Activated T-cell treated with anti-CD3 and anti-CD28 coated beads, Interleukin-2, amount 50 U/mL, for 72 hours (primary cell): ENCODE data around the gene CDK6. TPM values are rescaled to one million over a fixed set of nuclear protein-coding genes. Genes with fewer than 3 reads are reported as not detected.
"Not testable (repeated sequence)": the region's sequence is repeated elsewhere in the genome, so short reads cannot be mapped to it uniquely, and the experiment has no call there.

ENCODE experiments used
- ATAC-seq, 2 donors: fragments of 150-1000 bp; cut with Tn5 transposase; replicated peaks in 1 of 2; 2 replicates each; pipeline ENCODE4 v1.10.0; 2021; ENCODE audit warnings: moderate library complexity in 2 of 2, mild to moderate bottlenecking in 1 of 2
- DNase-seq, 2 donors: peaks; one replicate each; pipeline ENCODE4 v3.0.0; 2021 to 2022; ENCODE audit warnings: mixed read lengths in 1 of 2
- H3K27ac Mint-ChIP-seq: one replicate; pipeline ENCODE4 v1.8.0; 2022; ENCODE audit warnings: mild to moderate bottlenecking, moderate library complexity, mixed read lengths
- H3K27me3 Mint-ChIP-seq: one replicate; pipeline ENCODE4 v1.8.0; 2022; ENCODE audit warnings: low read depth, mixed read lengths
- H3K36me3 Mint-ChIP-seq, 2 donors: one replicate each; pipeline ENCODE4 v1.8.0; 2022; ENCODE audit warnings: mixed read lengths in 2 of 2, mild to moderate bottlenecking in 1 of 2; ENCODE audit not compliant: insufficient read depth in 2 of 2
- H3K4me1 Mint-ChIP-seq: one replicate; pipeline ENCODE4 v1.8.0; 2022; ENCODE audit warnings: low read depth, mixed read lengths
- H3K4me3 Mint-ChIP-seq, 2 donors: one replicate each; pipeline ENCODE4 v1.8.0; 2022; ENCODE audit warnings: mild to moderate bottlenecking in 2 of 2, mixed read lengths in 2 of 2, moderate library complexity in 2 of 2
- H3K9me3 Mint-ChIP-seq, 2 donors: one replicate each; pipeline ENCODE4 v1.8.0; 2022; ENCODE audit warnings: mixed read lengths in 2 of 2
- total RNA-seq, 2 donors: library from RNA; stranded (reverse); gene quantifications; one replicate each; pipeline ENCODE4 v1.2.3, GENCODE V29; 2022

Gene CDK6
- total RNA-seq, 2 donors from 2014 or later, result 213 to 256 TPM

- Mint-ChIP-seq H3K27me3 (no peaks in the 10 kb centered on the region), H3K36me3 (peaks cover 5 to 20% of the 10 kb centered on the region in 2 donors), H3K27ac (peak overlapping the region; percentile 92), H3K4me3 (no peak overlapping the region), H3K9me3 (no peaks in the 10 kb centered on the region), H3K4me1 (peaks cover 38% of the 10 kb centered on the region)
- DNase-seq, result no peak
- ATAC-seq, result no peak
These were observed 227.7 kb downstream of the CDK6 start for GRCh38 chr7:92608380-92609322.

GRCh38 chr7:92606985-92607384, 229.4 kb downstream of the CDK6 start:
- Mint-ChIP-seq H3K4me1 (peaks cover 22% of the 10 kb centered on the region), H3K36me3 (peaks cover 3 to 8% of the 10 kb centered on the region in 2 donors), H3K9me3 (no peaks in the 10 kb centered on the region), H3K4me3 (no peak overlapping the region), H3K27me3 (no peaks in the 10 kb centered on the region), H3K27ac (no peak overlapping the region)
- no peak for DNase-seq
- no peak for ATAC-seq

- not testable (repeated sequence) for H3K9me3 Mint-ChIP-seq, ATAC-seq, H3K4me1 Mint-ChIP-seq, DNase-seq, H3K36me3 Mint-ChIP-seq, H3K27me3 Mint-ChIP-seq, H3K4me3 Mint-ChIP-seq, H3K27ac Mint-ChIP-seq
These were observed 231.9 kb downstream of the CDK6 start for GRCh38 chr7:92604517-92604916.

DNA sequence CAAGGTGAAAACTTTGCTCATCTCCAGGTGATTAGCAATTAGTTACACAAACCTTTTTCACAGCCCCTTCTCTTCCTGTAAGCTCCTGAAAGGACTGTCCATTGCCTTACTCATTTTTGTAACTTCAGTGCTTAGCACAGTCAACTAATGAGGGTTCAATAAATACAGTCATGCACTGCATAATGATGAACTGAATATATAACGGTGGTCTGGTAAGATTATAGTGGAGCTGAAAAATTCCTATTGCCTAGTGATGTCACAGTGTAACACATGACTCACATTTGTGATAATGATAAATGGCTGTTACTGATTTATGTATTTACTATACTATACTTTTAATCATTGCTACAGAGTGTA, 233.3 kb downstream of the CDK6 start:
- Mint-ChIP-seq H3K9me3 (no peaks in the 10 kb centered on the region), H3K27me3 (no peaks in the 10 kb centered on the region), H3K4me3 (no peak overlapping the region), H3K36me3 (peaks cover 2 to 4% of the 10 kb centered on the region in 2 donors), H3K27ac (no peak overlapping the region), H3K4me1 (no peaks in the 10 kb centered on the region)
- ATAC-seq (no peak), DNase-seq (no peak)

GRCh38 chr7:92602352-92603088, 233.9 kb downstream of the CDK6 start:
- H3K27ac Mint-ChIP-seq, result peak overlapping the region; percentile 29
- H3K4me1 Mint-ChIP-seq, result no peaks in the 10 kb centered on the region
- ATAC-seq (no peak), DNase-seq (no peak)
- H3K36me3 Mint-ChIP-seq, result peaks cover 2 to 3% of the 10 kb centered on the region in 2 donors
- H3K4me3 Mint-ChIP-seq, result no peak overlapping the region
- no peaks in the 10 kb centered on the region for H3K9me3 Mint-ChIP-seq
- H3K27me3 Mint-ChIP-seq, result no peaks in the 10 kb centered on the region

- H3K27ac Mint-ChIP-seq, result no peak overlapping the region
- DNase-seq (peak; percentile 43 to 51), ATAC-seq (peak; percentile 86)
- H3K9me3 Mint-ChIP-seq, result no peaks in the 10 kb centered on the region
- no peaks in the 10 kb centered on the region for H3K27me3 Mint-ChIP-seq
- no peaks in the 10 kb centered on the region for H3K36me3 Mint-ChIP-seq
- H3K4me3 Mint-ChIP-seq, result no peak overlapping the region
- peaks cover 4% of the 10 kb centered on the region for H3K4me1 Mint-ChIP-seq
These were observed 237.9 kb downstream of the CDK6 start for GRCh38 chr7:92598310-92598981.

- Mint-ChIP-seq H3K4me1 (peaks cover 18% of the 10 kb centered on the region), H3K27ac (peak overlapping the region; percentile 44), H3K36me3 (no peaks in the 10 kb centered on the region), H3K9me3 (no peaks in the 10 kb centered on the region), H3K4me3 (no peak overlapping the region), H3K27me3 (peaks cover 16% of the 10 kb centered on the region)
- DNase-seq, result no peak
- ATAC-seq, result no peak
These were observed 241.1 kb downstream of the CDK6 start for GRCh38 chr7:92595281-92595680.

DNA sequence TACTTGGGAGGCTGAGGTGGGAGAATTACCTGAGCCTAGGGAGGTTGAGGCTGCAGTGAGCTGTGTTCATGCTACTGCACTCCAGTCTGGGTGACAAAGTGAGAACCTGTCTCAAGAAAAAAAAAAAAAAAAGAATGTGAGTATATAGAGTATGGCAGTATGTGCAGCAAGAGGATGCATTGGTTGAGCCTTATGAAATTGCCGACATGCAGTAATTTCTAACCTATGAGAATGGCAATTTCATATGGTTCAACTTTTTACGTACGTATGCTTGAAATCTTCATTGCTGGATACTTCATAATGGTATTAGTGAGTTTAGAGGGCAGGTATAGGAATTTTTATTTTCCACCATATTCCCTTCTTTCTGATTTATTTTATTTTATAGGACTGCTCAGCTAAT, 241.6 kb downstream of the CDK6 start:
- ATAC-seq (no peak), DNase-seq (no peak)
- no peaks in the 10 kb centered on the region for H3K36me3 Mint-ChIP-seq
- H3K4me3 Mint-ChIP-seq, result no peak overlapping the region
- peak overlapping the region; percentile 44 for H3K27ac Mint-ChIP-seq
- H3K9me3 Mint-ChIP-seq, result no peaks in the 10 kb centered on the region
- peaks cover 16% of the 10 kb centered on the region for H3K27me3 Mint-ChIP-seq
- peaks cover 18% of the 10 kb centered on the region for H3K4me1 Mint-ChIP-seq

- H3K4me1 Mint-ChIP-seq, result peaks cover 56% of the 10 kb centered on the region
- ATAC-seq (no peak), DNase-seq (no peak)
- H3K9me3 Mint-ChIP-seq, result no peaks in the 10 kb centered on the region
- no peak overlapping the region for H3K27ac Mint-ChIP-seq
- H3K36me3 Mint-ChIP-seq, result peaks cover 9 to 14% of the 10 kb centered on the region in 2 donors
- peaks cover 16% of the 10 kb centered on the region for H3K27me3 Mint-ChIP-seq
- peak overlapping the region; percentile 72 to 91 for H3K4me3 Mint-ChIP-seq
These were observed 245.6 kb downstream of the CDK6 start for GRCh38 chr7:92590711-92591310.

DNA sequence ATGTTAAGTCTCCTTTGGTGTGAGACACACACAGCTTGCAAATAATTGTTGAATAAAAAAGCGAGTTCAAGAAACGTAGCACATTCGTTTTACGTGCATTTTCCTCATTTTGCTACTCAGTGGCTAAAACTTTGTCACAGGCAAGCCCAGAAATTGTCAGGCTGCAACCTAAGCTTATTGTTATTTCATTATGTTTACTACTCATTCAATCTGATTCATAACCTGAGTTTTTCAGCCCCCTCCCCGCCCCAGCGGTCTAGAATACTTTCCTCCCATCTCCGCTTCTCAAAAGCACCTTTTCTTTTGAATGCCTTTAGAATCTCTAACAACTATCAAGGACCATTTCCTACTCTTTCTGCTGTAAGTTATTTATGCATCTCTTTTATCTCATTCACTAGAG, 247.3 kb downstream of the CDK6 start:
- ATAC-seq, result no peak
- peak; percentile 38 to 39 for DNase-seq
- Mint-ChIP-seq H3K4me1 (peaks cover 66% of the 10 kb centered on the region), H3K4me3 (peak overlapping the region; percentile 91 to 99), H3K9me3 (no peaks in the 10 kb centered on the region), H3K27me3 (peaks cover 16% of the 10 kb centered on the region), H3K36me3 (peaks cover 9 to 16% of the 10 kb centered on the region in 2 donors), H3K27ac (peak overlapping the region; percentile 98)

DNA sequence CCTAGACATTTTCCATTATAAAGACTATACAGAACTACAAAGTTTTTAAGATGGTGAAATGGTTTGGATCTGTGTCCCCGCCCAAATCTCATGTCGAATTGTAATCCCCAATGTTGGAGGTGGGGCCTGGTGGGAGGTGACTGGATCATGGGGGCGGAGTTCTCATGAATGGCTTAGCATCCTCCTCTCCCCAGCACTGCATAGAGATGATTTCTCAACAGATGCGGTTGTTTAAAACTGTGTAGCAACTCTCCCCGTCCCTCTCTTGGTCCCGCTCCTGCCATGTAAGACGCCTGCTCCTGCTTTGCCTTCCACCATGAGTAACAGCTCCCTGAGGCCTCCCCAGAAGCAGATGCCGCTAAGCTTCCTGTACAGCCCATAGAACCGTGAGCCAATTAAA, 247.8 kb downstream of the CDK6 start:
- H3K4me3 Mint-ChIP-seq, result peak overlapping the region; percentile 91 to 99
- ATAC-seq (no peak), DNase-seq (peak; percentile 28)
- H3K27me3 Mint-ChIP-seq, result peaks cover 16% of the 10 kb centered on the region
- peak overlapping the region; percentile 98 for H3K27ac Mint-ChIP-seq
- H3K9me3 Mint-ChIP-seq, result no peaks in the 10 kb centered on the region
- H3K36me3 Mint-ChIP-seq, result peaks cover 9 to 17% of the 10 kb centered on the region in 2 donors
- peaks cover 68% of the 10 kb centered on the region for H3K4me1 Mint-ChIP-seq

DNA sequence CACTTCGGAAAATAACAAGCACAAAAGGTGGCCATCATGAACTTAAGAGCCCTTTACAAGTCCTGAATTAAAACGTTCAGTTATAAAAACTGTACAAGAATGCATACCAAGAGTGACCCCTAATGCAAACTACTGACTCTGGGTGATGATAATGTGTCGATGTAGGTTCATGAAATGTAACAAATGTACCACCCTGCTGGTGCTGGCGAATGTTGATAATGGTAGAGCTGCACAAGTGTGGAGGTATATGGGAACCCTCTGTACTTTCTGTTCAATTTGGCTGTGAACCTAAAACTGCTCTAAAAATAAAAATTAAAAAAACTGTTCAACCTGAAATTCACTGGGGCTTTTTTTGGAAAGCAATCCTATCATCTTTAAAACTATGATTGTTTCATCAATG, 249.5 kb downstream of the CDK6 start:
- H3K27ac Mint-ChIP-seq, result peak overlapping the region; percentile 89
- peaks cover 76% of the 10 kb centered on the region for H3K4me1 Mint-ChIP-seq
- H3K4me3 Mint-ChIP-seq, result peak overlapping the region; percentile 62 to 99
- H3K36me3 Mint-ChIP-seq, result peaks cover 9 to 19% of the 10 kb centered on the region in 2 donors
- DNase-seq (no peak), ATAC-seq (no peak)
- H3K27me3 Mint-ChIP-seq, result peaks cover 7% of the 10 kb centered on the region
- no peaks in the 10 kb centered on the region for H3K9me3 Mint-ChIP-seq
